MM.1S (cell line): ENCODE data around the gene WRNIP1.

Source experiments
- CTCF ChIP-seq: fragments of 300-600 bp; sonication (generic); IDR thresholded peaks from 2 replicates; pipeline ENCODE4 v1.5.1; 2016; ENCODE audit warnings: antibody characterized with exemption, low read length, mixed read lengths
- EZH2phosphoT487 ChIP-seq: fragments of 300-600 bp; sonication (generic); IDR thresholded peaks from 2 replicates; pipeline ENCODE4 v1.6.1; 2018; ENCODE audit warnings: antibody characterized with exemption, low read length

GRCh38 chr6:2745246-2745645 lies 19.9 kb upstream of the WRNIP1 start:
- TF ChIP-seq CTCF (no peak), EZH2phosphoT487 (no peak)
